K562 (cell line): Measurements from ENCODE around the gene NEDD4L. TPM values are rescaled to one million over a fixed set of nuclear protein-coding genes. Genes with fewer than 3 reads are reported as not detected.

Experiments used
- ATAC-seq: fragments of 200-7000 bp; cut with Tn5 transposase; 3 replicates; pipeline ENCODE4 v1.9.1; 2020; ENCODE audit warnings: moderate library complexity
- BruUV-seq: library from RNA; stranded (reverse); fragments of 400-500 nt; replicated peaks from 2 replicates; lab custom pipeline; 2021; lab: Mats Ljungman, UMichigan
- CTCF ChIA-PET: fragments of 300-600 bp; formaldehyde crosslinking; extraction: SDS; loops from one replicate; lab custom pipeline; 2021; ENCODE audit warnings: low intra/inter-chr PET ratio; lab: Yijun Ruan, JAX
- POLR2A ChIA-PET: fragments of 300-600, 350-650 bp; sonication (Branson Sonifier 250); formaldehyde crosslinking; extraction: SDS; loops from one replicate; lab custom pipeline; 2021; ENCODE audit warnings: antibody characterized with exemption, inconsistent platforms; lab: Yijun Ruan, JAX
- DNase-seq, 4 experiments: peaks; one replicate each; pipeline versions ENCODE4 v3.0.0 to v3.0.0-alpha.2; 2011 to 2018; ENCODE audit warnings: low spot score in 3 of 4, mixed read lengths in 3 of 4; ENCODE audit errors: extremely low read depth in 1 of 4
- FAIRE-seq: peaks from 2 replicates; lab custom pipeline; 2011; peaks lifted over from hg19 to GRCh38; lab: Jason Lieb, UNC
- H2AFZ ChIP-seq: 2 replicates; pipeline ENCODE4 v1.6.0; 2011; ENCODE audit warnings: low read depth, low read length, control low read depth, inconsistent platforms
- H3K27ac ChIP-seq: fragments of 200-600 bp; 3 replicates; pipeline ENCODE4 v1.8.0; 2011; ENCODE audit warnings: low read depth, mild to moderate bottlenecking, control low read depth, inconsistent platforms, low read length, moderate library complexity, mixed read lengths; ENCODE audit errors: extremely low read depth
- H3K27me3 ChIP-seq, 2 experiments: fragments of 300-600 bp in 1 of 2; 2 replicates in 1 of 2; 3 replicates in 1 of 2; pipeline versions ENCODE4 v1.6.0 to v1.8.0; 2011; ENCODE audit warnings: inconsistent platforms in 2 of 2, low read length in 2 of 2, mild to moderate bottlenecking in 1 of 2, mixed read lengths in 1 of 2, moderate library complexity in 1 of 2; ENCODE audit not compliant: control insufficient read depth in 2 of 2, insufficient read depth in 2 of 2
- H3K36me3 ChIP-seq: fragments of 300-600 bp; 3 replicates; pipeline ENCODE4 v1.8.0; 2011; ENCODE audit warnings: mild to moderate bottlenecking, low read length, inconsistent platforms; ENCODE audit not compliant: control insufficient read depth, insufficient read depth
- H3K4me1 ChIP-seq, 2 experiments: fragments of 200-600 bp in 1 of 2; replicated peaks in 1 of 2; 2 replicates in 1 of 2; 3 replicates in 1 of 2; pipeline versions ENCODE4 v1.5.1 to v1.8.0; 2011; ENCODE audit warnings: inconsistent platforms in 2 of 2, low read length in 2 of 2, mild to moderate bottlenecking in 1 of 2, mixed read lengths in 1 of 2, moderate library complexity in 1 of 2; ENCODE audit not compliant: control insufficient read depth in 2 of 2, insufficient read depth in 2 of 2
- H3K4me2 ChIP-seq: 2 replicates; pipeline ENCODE4 v1.6.1; 2011; ENCODE audit warnings: low read length, control low read depth, inconsistent platforms, mixed read lengths; ENCODE audit not compliant: insufficient read depth
- H3K4me3 ChIP-seq: fragments of 200-600 bp; sonication (generic), shearing (Covaris generic); 2 replicates; pipeline ENCODE4 v1.5.1; 2016; ENCODE audit warnings: control low read depth, inconsistent platforms
- H3K79me2 ChIP-seq: fragments of 200-600 bp; 3 replicates; pipeline ENCODE4 v1.8.0; 2011; ENCODE audit warnings: low read length, inconsistent platforms; ENCODE audit not compliant: control insufficient read depth, insufficient read depth
- H3K9ac ChIP-seq, 2 experiments: 2 replicates each; pipeline versions ENCODE4 v1.6.0 to v1.6.1; 2011; ENCODE audit warnings: low read depth in 2 of 2, low read length in 2 of 2, control low read depth in 1 of 2, inconsistent platforms in 1 of 2, mild to moderate bottlenecking in 1 of 2, mixed read lengths in 1 of 2; ENCODE audit not compliant: insufficient read depth in 1 of 2
- H3K9me1 ChIP-seq: one replicate; pipeline ENCODE4 v1.6.0; 2011; ENCODE audit warnings: inconsistent platforms, mild to moderate bottlenecking, low read length, moderate library complexity; ENCODE audit not compliant: control insufficient read depth, insufficient read depth
- H3K9me3 ChIP-seq: replicated peaks from 2 replicates; pipeline ENCODE4 v1.5.1; 2011; ENCODE audit warnings: low read depth, low read length, inconsistent platforms; ENCODE audit not compliant: control insufficient read depth, insufficient read depth
- H4K20me1 ChIP-seq: replicated peaks from 2 replicates; pipeline ENCODE4 v1.6.1; 2011; ENCODE audit warnings: low read length, inconsistent platforms, mixed read lengths; ENCODE audit not compliant: control insufficient read depth, insufficient read depth
- ARID1B ChIP-seq: fragments of 450-650 bp; IDR thresholded peaks from 2 replicates; pipeline ENCODE4 v1.6.1; 2016; ENCODE audit warnings: antibody characterized with exemption, mild to moderate bottlenecking, inconsistent platforms
- BRD9 ChIP-seq: fragments of 450-650 bp; IDR thresholded peaks from 2 replicates; pipeline ENCODE4 v1.6.1; 2018; ENCODE audit warnings: low read depth; ENCODE audit not compliant: partially characterized antibody
- DACH1 ChIP-seq: fragments of 450-650 bp; IDR thresholded peaks from 2 replicates; pipeline ENCODE4 v1.6.1; 2018; ENCODE audit not compliant: partially characterized antibody
- ERF ChIP-seq: fragments of 450-650 bp; formaldehyde crosslinking; IDR thresholded peaks from 2 replicates; pipeline ENCODE4 v1.4.0; 2020; ENCODE audit warnings: mild to moderate bottlenecking, mixed read lengths
- ETS1 ChIP-seq: conservative IDR thresholded peaks from 2 replicates; pipeline ENCODE4 v1.6.1; 2011; ENCODE audit warnings: low read depth, mild to moderate bottlenecking, low read length; ENCODE audit not compliant: control insufficient read depth
- NCOA1 ChIP-seq: fragments of 450-650 bp; IDR thresholded peaks from 2 replicates; pipeline ENCODE4 v1.6.1; 2016; ENCODE audit warnings: low read depth
- NR2F6 ChIP-seq: fragments of 450-650 bp; formaldehyde crosslinking; IDR thresholded peaks from 2 replicates; pipeline ENCODE4 v1.4.0; 2020; ENCODE audit warnings: mild to moderate bottlenecking
- SMARCB1 ChIP-seq: IDR thresholded peaks from 2 replicates; pipeline ENCODE4 v1.6.1; 2011; ENCODE audit warnings: improper control_type of control experiment, low read depth; ENCODE audit not compliant: insufficient read length
- TAF1 ChIP-seq: IDR thresholded peaks from 2 replicates; pipeline ENCODE4 v1.6.1; 2011; ENCODE audit warnings: mild to moderate bottlenecking, low read length, moderate library complexity; ENCODE audit not compliant: insufficient read depth, control insufficient read depth, severe bottlenecking; ENCODE audit errors: extremely low read depth
- ZNF398 ChIP-seq: fragments of 250-450 bp; sonication (Bioruptor Pico); IDR thresholded peaks from 2 replicates; pipeline ENCODE4 v1.8.0; 2021; ENCODE audit warnings: moderate library complexity, mild to moderate bottlenecking, inconsistent platforms
- ZSCAN29 ChIP-seq: fragments of 450-650 bp; IDR thresholded peaks from 2 replicates; pipeline ENCODE4 v1.6.1; 2017
- ZSCAN32 ChIP-seq: fragments of 450-650 bp; formaldehyde crosslinking; IDR thresholded peaks from 2 replicates; pipeline ENCODE4 v1.4.0; 2020; ENCODE audit warnings: mild to moderate bottlenecking, moderate library complexity
- WGBS: fragments of 100-300 bp; shearing (Covaris generic); methylation state at CpG from one replicate; pipeline ENCODE4 v1.1.6; 2016; ENCODE audit warnings: low coverage, mixed read lengths; ENCODE audit not compliant: insufficient coverage; ENCODE audit errors: missing lambda C conversion rate; 5-methylcytosine and 5-hydroxymethylcytosine counted together
- in situ Hi-C: fragments of 300-500 bp; cut with MboI; formaldehyde crosslinking; loops from 4 replicates; pipeline ENCODE4 v1.15.0; 2018; ENCODE audit warnings: inconsistent platforms, mixed read lengths
- intact Hi-C: fragments of 100-400 bp; cut with micrococcal nuclease; formaldehyde crosslinking; loops from 2 replicates; pipeline ENCODE4 v1.14.2; 2022
- polyA plus RNA-seq, 8 experiments: library from polyadenylated mRNA; depleted of rRNA in 4 of 8; stranded (reverse) in 5 of 8; unstranded in 3 of 8; fragments of >200 nt; fragmentation: Nextera tagmentation in 2 of 8; fragmentation: Illumina TruSeq in 1 of 8; extraction: Ambion mirVana in 2 of 8; extraction: Trizol in 1 of 8; gene quantifications; 2 replicates each; pipeline versions ENCODE4 v1.2.1 to v1.2.3, GENCODE V29; 2011 to 2014; ENCODE audit warnings: inconsistent platforms in 1 of 8, missing spikeins in 1 of 8
- total RNA-seq, 7 experiments: library from RNA; depleted of rRNA in 6 of 7; stranded (reverse); fragments of >200 nt in 6 of 7; fragmentation: Illumina TruSeq in 2 of 7; extraction: Trizol in 2 of 7; gene quantifications; 2 replicates each; pipeline versions ENCODE4 v1.2.1 to v1.2.3, GENCODE V29; 2011 to 2021; ENCODE audit warnings: low replicate concordance in 1 of 7

Gene NEDD4L
- total and polyA plus RNA-seq, 9 of the 15 experiments (the other 6 are each of a cell fraction or from before 2014, with no cell fraction given), result 8.1 to 33.4 (median 19.9) TPM

- no peaks in the 10 kb centered on the region for H3K9me1 ChIP-seq
- FAIRE-seq, result no peak
- no peaks in the 10 kb centered on the region; the same call in 1 of the 2 replicates for H4K20me1 ChIP-seq
- POLR2A ChIA-PET, result interaction anchor here (0.8 kb wide), 1 partner anchor 10 kb away, joined by 4 read pairs; no protein-coding TSS in a partner anchor
- H3K27me3 ChIP-seq, result no peaks in the 10 kb centered on the region
- BruUV-seq, result no TSS peak
- peaks cover 22% of the 10 kb centered on the region for H3K79me2 ChIP-seq
- H3K36me3 ChIP-seq, result peaks cover 3% of the 10 kb centered on the region; the same call in 1 of the 3 replicates
- H3K9ac ChIP-seq, result no peak overlapping the region
- H3K9me3 ChIP-seq, result no peaks in the 10 kb centered on the region
- H2AFZ ChIP-seq, result no peak overlapping the region
- H3K27ac ChIP-seq, result no peak overlapping the region
- ATAC-seq, result no peak
- H3K4me3 ChIP-seq, result no peak overlapping the region
- WGBS, result 81% methylated on average over 5 of the region's 5 CpGs
- no peak for DNase-seq
- in situ Hi-C loops, result no loop called here
- peaks cover 0 to 7% of the 10 kb centered on the region in 2 experiments; a peak in 2 of 5 replicates for H3K4me1 ChIP-seq
- TF ChIP-seq ZNF398 (CRISPR knock-in tag) (no peak), ZSCAN32 (CRISPR knock-in tag) (no peak), ERF (CRISPR knock-in tag) (no peak), DACH1 (no peak), ETS1 (no peak), BRD9 (no peak), ZSCAN29 (no peak), NCOA1 (no peak), NR2F6 (CRISPR knock-in tag) (no peak), ARID1B (no peak), TAF1 (no peak), SMARCB1 (no peak)
- TF ChIP-seq, all 486 proteins: peak for 0
- CTCF ChIA-PET, result no interaction called here
- H3K4me2 ChIP-seq, result no peak overlapping the region
- intact Hi-C loops, result no loop called here
These were observed 185.1 kb downstream of the NEDD4L start for GRCh38 chr18:58229162-58229561.
